Caco-2 (cell line): ENCODE results near the gene ANKRD23. TPM values are rescaled to one million over a fixed set of nuclear protein-coding genes. Genes with fewer than 3 reads are reported as not detected.

Experiments
- BruUV-seq: library from RNA; stranded (reverse); fragments of 400-500 nt; replicated peaks from 2 replicates; lab custom pipeline; 2021; lab: Mats Ljungman, UMichigan
- CTCF ChIA-PET: fragments of 300-600 bp; sonication (Branson Sonifier 250); formaldehyde crosslinking; loops from one replicate; lab custom pipeline; 2022; ENCODE audit warnings: antibody characterized with exemption; lab: Charles Lee
- POLR2A ChIA-PET: fragments of 300-600 bp; sonication (Branson Sonifier 250); formaldehyde crosslinking; loops from one replicate; lab custom pipeline; 2022; ENCODE audit warnings: antibody characterized with exemption; lab: Charles Lee
- DNase-seq, 2 experiments: peaks; one replicate each; pipeline versions ENCODE4 v3.0.0 to v3.0.0-alpha.2; 2020 to 2022
- H3K27me3 ChIP-seq: replicated peaks from 2 replicates; pipeline ENCODE4 v1.6.0; 2011; ENCODE audit warnings: low read length; ENCODE audit not compliant: control insufficient read depth, insufficient read depth
- H3K36me3 ChIP-seq: 2 replicates; pipeline ENCODE4 v1.5.1; 2011; ENCODE audit warnings: low read length; ENCODE audit not compliant: control insufficient read depth, insufficient read depth
- H3K4me1 ChIP-seq: fragments of 250-450 bp; sonication (Bioruptor Pico); 2 replicates; pipeline ENCODE4 v1.5.1; 2020; ENCODE audit warnings: mild to moderate bottlenecking
- H3K4me3 ChIP-seq: 2 replicates; pipeline ENCODE4 v1.5.1; 2011; ENCODE audit warnings: low read depth, mild to moderate bottlenecking, control low read depth, low read length
- H3K9me3 ChIP-seq: fragments of 250-450 bp; sonication (Bioruptor Pico); 2 replicates; pipeline ENCODE4 v1.5.1; 2020; ENCODE audit warnings: mild to moderate bottlenecking, moderate library complexity
- H3K27ac Mint-ChIP-seq: one replicate; pipeline ENCODE4 v1.8.0; 2022; ENCODE audit warnings: mixed read lengths; ENCODE audit not compliant: unreplicated experiment
- H3K27me3 Mint-ChIP-seq: one replicate; pipeline ENCODE4 v1.8.0; 2022; ENCODE audit warnings: mixed read lengths; ENCODE audit not compliant: insufficient read depth, unreplicated experiment
- H3K36me3 Mint-ChIP-seq: one replicate; pipeline ENCODE4 v1.8.0; 2022; ENCODE audit warnings: mild to moderate bottlenecking, mixed read lengths; ENCODE audit not compliant: insufficient read depth, unreplicated experiment
- H3K4me1 Mint-ChIP-seq: one replicate; pipeline ENCODE4 v1.8.0; 2022; ENCODE audit warnings: low read depth, mixed read lengths; ENCODE audit not compliant: unreplicated experiment
- H3K4me3 Mint-ChIP-seq: one replicate; pipeline ENCODE4 v1.8.0; 2022; ENCODE audit warnings: mild to moderate bottlenecking, moderate library complexity, mixed read lengths; ENCODE audit not compliant: unreplicated experiment
- H3K9me3 Mint-ChIP-seq: one replicate; pipeline ENCODE4 v1.8.0; 2022; ENCODE audit warnings: mixed read lengths; ENCODE audit not compliant: unreplicated experiment
- intact Hi-C: fragments of 100-400 bp; cut with micrococcal nuclease; formaldehyde crosslinking; loops from one replicate; pipeline ENCODE4 v1.10.0; 2022; ENCODE audit not compliant: unreplicated experiment
- total RNA-seq: library from RNA; stranded (reverse); gene quantifications from 2 replicates; pipeline ENCODE4 v1.2.3, GENCODE V29; 2022
- TF ChIP-seq, protein P1 (sequence below), 2 experiments: fragments of 200-600 bp in 1 of 2; IDR thresholded peaks; 1 replicate in 1 of 2; 2 replicates in 1 of 2; pipeline versions ENCODE4 v1.5.1 to v1.8.0; 2011 to 2022; ENCODE audit warnings: antibody characterized with exemption in 1 of 2, control low read depth in 1 of 2, inconsistent platforms in 1 of 2, low read depth in 1 of 2, low read length in 1 of 2, mild to moderate bottlenecking in 1 of 2, moderate library complexity in 1 of 2; ENCODE audit not compliant: insufficient read depth in 1 of 2, severe bottlenecking in 1 of 2, unreplicated experiment in 1 of 2

Gene ANKRD23
- total RNA-seq, 1 experiment from 2014 or later = 2.5 TPM

DNA sequence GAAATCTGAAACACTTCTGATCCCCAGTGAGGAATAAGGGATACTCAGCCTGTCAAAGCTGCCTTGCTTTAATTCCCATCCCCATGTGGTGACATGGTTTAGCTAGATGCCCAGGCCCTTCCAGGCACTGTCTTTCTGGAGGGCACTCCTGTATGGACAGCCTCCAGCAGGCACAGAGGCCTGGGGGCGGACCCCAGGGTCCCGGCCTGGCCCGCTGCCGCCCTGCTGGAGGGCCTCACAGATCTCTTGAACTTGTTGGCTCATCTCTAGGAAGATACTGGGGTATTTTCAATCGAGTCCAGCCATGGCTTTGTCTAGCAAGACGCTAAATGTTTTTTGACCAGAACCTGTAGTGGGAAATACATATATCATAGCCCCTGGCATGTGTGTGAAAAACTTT lies 48.7 kb downstream of the ANKRD23 start:
- no peaks in the 10 kb centered on the region for H3K9me3 ChIP-seq
- no peaks in the 10 kb centered on the region for H3K4me1 ChIP-seq
- intact Hi-C loops = no loop called here
- POLR2A ChIA-PET = no interaction called here
- Mint-ChIP-seq H3K27ac (no peak overlapping the region), H3K27me3 (no peaks in the 10 kb centered on the region), H3K9me3 (no peaks in the 10 kb centered on the region), H3K4me1 (no peaks in the 10 kb centered on the region), H3K4me3 (no peak overlapping the region), H3K36me3 (no peaks in the 10 kb centered on the region)
- BruUV-seq = no TSS peak
- no peaks in the 10 kb centered on the region for H3K27me3 ChIP-seq
- H3K36me3 ChIP-seq = no peaks in the 10 kb centered on the region; the same call in 1 of the 2 replicates
- H3K4me3 ChIP-seq = no peak overlapping the region
- CTCF ChIA-PET = no interaction called here
- no peak for DNase-seq
- TF ChIP-seq, protein P1, sequence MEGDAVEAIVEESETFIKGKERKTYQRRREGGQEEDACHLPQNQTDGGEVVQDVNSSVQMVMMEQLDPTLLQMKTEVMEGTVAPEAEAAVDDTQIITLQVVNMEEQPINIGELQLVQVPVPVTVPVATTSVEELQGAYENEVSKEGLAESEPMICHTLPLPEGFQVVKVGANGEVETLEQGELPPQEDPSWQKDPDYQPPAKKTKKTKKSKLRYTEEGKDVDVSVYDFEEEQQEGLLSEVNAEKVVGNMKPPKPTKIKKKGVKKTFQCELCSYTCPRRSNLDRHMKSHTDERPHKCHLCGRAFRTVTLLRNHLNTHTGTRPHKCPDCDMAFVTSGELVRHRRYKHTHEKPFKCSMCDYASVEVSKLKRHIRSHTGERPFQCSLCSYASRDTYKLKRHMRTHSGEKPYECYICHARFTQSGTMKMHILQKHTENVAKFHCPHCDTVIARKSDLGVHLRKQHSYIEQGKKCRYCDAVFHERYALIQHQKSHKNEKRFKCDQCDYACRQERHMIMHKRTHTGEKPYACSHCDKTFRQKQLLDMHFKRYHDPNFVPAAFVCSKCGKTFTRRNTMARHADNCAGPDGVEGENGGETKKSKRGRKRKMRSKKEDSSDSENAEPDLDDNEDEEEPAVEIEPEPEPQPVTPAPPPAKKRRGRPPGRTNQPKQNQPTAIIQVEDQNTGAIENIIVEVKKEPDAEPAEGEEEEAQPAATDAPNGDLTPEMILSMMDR (IDR thresholded peaks at IDR 0.05; ENCODE audit: insufficient read depth in 1 of 2, low read depth in 1 of 2, low read length in 1 of 2, severe bottlenecking in 1 of 2, unreplicated experiment in 1 of 2) = no peak

DNA sequence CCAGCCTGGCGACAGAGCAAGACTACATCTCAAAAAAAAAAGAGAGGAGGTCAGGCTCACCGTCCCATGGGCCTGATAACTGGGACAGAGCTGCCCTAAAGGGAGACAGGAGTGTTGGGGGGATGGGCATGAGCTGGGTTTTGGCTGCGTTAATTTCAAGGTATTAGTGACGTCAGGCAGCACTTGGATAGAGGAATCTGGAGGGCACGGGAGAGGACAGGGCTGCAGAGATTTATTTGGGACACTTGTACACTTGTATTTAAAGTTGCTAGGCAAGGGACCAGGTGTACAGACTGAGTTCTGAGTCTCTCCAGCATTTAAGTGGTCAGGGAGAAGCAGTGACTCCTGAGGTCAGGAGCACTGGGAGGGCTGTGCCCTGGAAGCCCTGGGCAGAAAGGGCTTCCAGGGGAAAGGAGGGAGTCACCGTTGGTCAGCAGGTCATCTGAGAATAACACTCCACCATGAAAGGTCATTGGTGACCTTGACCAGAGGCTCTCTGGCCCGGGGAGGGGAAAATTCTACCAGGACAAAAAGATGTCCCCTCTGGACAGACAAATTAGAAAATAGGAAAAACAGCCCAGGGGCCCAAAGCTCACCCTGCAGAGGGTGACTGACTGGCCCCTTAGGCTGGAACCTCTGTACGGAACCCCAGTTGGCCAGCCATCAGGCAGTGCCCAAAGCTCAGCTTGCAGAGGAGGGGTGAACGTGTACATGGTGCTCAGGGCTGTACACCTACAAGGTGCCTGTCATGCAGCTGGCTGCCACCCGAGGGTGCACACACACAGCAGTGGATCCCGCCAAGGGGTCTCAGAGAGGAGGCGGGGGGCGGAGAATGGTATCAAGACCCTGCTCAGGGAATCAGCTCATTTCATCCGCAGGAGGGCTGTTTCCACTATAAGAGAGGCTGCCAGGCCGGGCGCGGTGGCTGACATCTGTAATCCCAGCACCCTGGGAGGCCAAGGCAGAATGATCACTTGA lies 50.8 kb downstream of the ANKRD23 start:
- BruUV-seq = no TSS peak
- TF ChIP-seq, protein P1 (IDR thresholded peaks at IDR 0.05; ENCODE audit: insufficient read depth in 1 of 2, low read depth in 1 of 2, low read length in 1 of 2, severe bottlenecking in 1 of 2, unreplicated experiment in 1 of 2) = no peak

GRCh38 chr2:96789245-96789617 lies 54.6 kb downstream of the ANKRD23 start:
- Mint-ChIP-seq H3K36me3 (peaks cover 7% of the 10 kb centered on the region), H3K4me1 (peaks cover 14% of the 10 kb centered on the region)
- no peak for DNase-seq

More for the DNA sequence above, 50.8 kb downstream of the ANKRD23 start:
- Mint-ChIP-seq H3K9me3 (no peaks in the 10 kb centered on the region), H3K4me3 (no peak overlapping the region), H3K4me1 (peaks cover 14% of the 10 kb centered on the region), H3K27ac (no peak overlapping the region), H3K36me3 (peaks cover 7% of the 10 kb centered on the region), H3K27me3 (no peaks in the 10 kb centered on the region)
- Histone ChIP-seq H3K36me3 (no peaks in the 10 kb centered on the region), H3K4me3 (no peak overlapping the region), H3K4me1 (peaks cover 13% of the 10 kb centered on the region), H3K9me3 (no peaks in the 10 kb centered on the region), H3K27me3 (no peaks in the 10 kb centered on the region)
- intact Hi-C loops = no loop called here
- POLR2A ChIA-PET = no interaction called here
- DNase-seq = no peak
- CTCF ChIA-PET = interaction anchor here (0.7 kb wide), 1 partner anchor 238 kb away, joined by 3 read pairs; no protein-coding TSS in a partner anchor

More at GRCh38 chr2:96789245-96789617, 54.6 kb downstream of the ANKRD23 start:
- no peak overlapping the region for H3K4me3 ChIP-seq
- intact Hi-C loops = no loop called here
- Mint-ChIP-seq H3K4me3 (peak overlapping the region; percentile 32), H3K9me3 (no peaks in the 10 kb centered on the region), H3K27ac (peak overlapping the region; percentile 92), H3K27me3 (no peaks in the 10 kb centered on the region)
- CTCF ChIA-PET = interaction anchor here (1.2 to 1.6 kb wide), 3 partner anchors 22 to 28 kb away, joined by 4 to 8 read pairs (median 5); no protein-coding TSS in a partner anchor
- POLR2A ChIA-PET = no interaction called here
- TSS peak; percentile 65 for BruUV-seq
- H3K36me3 ChIP-seq = no peaks in the 10 kb centered on the region
- H3K27me3 ChIP-seq = no peaks in the 10 kb centered on the region
- TF ChIP-seq, protein P1 (IDR thresholded peaks at IDR 0.05; ENCODE audit: insufficient read depth in 1 of 2, low read depth in 1 of 2, low read length in 1 of 2, severe bottlenecking in 1 of 2, unreplicated experiment in 1 of 2) = no peak
- H3K4me1 ChIP-seq = peaks cover 23% of the 10 kb centered on the region
- no peaks in the 10 kb centered on the region for H3K9me3 ChIP-seq
